Endothelial cell (in vitro differentiated cells): ENCODE results near the gene IQSEC1. TPM values are rescaled to one million over a fixed set of nuclear protein-coding genes. Genes with fewer than 3 reads are reported as not detected.

ENCODE experiments used
- DNase-seq: peaks from one replicate; pipeline ENCODE4 v3.0.0; 2021; ENCODE audit warnings: low spot score
- H3K27ac Mint-ChIP-seq: one replicate; pipeline ENCODE4 v1.8.0; 2021; ENCODE audit warnings: mixed read lengths, inconsistent platforms; ENCODE audit not compliant: unreplicated experiment
- H3K27me3 Mint-ChIP-seq: one replicate; pipeline ENCODE4 v1.8.0; 2021; ENCODE audit warnings: mild to moderate bottlenecking, moderate library complexity, mixed read lengths, inconsistent platforms; ENCODE audit not compliant: unreplicated experiment
- H3K36me3 Mint-ChIP-seq: one replicate; pipeline ENCODE4 v1.8.0; 2021; ENCODE audit warnings: mild to moderate bottlenecking, low read depth, mixed read lengths, inconsistent platforms; ENCODE audit not compliant: unreplicated experiment
- H3K4me1 Mint-ChIP-seq: one replicate; pipeline ENCODE4 v1.8.0; 2021; ENCODE audit warnings: mild to moderate bottlenecking, mixed read lengths, inconsistent platforms; ENCODE audit not compliant: unreplicated experiment
- H3K4me3 Mint-ChIP-seq: one replicate; pipeline ENCODE4 v1.8.0; 2021; ENCODE audit warnings: mild to moderate bottlenecking, mixed read lengths, inconsistent platforms; ENCODE audit not compliant: unreplicated experiment
- H3K9me3 Mint-ChIP-seq: one replicate; pipeline ENCODE4 v1.8.0; 2021; ENCODE audit warnings: mixed read lengths, inconsistent platforms; ENCODE audit not compliant: unreplicated experiment
- total RNA-seq: library from RNA; stranded (reverse); fragmentation: NEBNext Ultra II Directional; extraction: Animal tissue kit (Norgen Biotek cat#: 25700); gene quantifications from one replicate; pipeline ENCODE4 v1.2.1, GENCODE V29; 2021; ENCODE audit not compliant: unreplicated experiment
- TF ChIP-seq, protein P1 (sequence below): fragments of 200-600 bp; sonication (generic); IDR thresholded peaks from one replicate; pipeline ENCODE4 v1.5.0; 2021; ENCODE audit warnings: antibody characterized with exemption; ENCODE audit not compliant: unreplicated experiment

The IQSEC1 gene
- total RNA-seq, 1 donor from 2014 or later = 75.3 TPM

DNA sequence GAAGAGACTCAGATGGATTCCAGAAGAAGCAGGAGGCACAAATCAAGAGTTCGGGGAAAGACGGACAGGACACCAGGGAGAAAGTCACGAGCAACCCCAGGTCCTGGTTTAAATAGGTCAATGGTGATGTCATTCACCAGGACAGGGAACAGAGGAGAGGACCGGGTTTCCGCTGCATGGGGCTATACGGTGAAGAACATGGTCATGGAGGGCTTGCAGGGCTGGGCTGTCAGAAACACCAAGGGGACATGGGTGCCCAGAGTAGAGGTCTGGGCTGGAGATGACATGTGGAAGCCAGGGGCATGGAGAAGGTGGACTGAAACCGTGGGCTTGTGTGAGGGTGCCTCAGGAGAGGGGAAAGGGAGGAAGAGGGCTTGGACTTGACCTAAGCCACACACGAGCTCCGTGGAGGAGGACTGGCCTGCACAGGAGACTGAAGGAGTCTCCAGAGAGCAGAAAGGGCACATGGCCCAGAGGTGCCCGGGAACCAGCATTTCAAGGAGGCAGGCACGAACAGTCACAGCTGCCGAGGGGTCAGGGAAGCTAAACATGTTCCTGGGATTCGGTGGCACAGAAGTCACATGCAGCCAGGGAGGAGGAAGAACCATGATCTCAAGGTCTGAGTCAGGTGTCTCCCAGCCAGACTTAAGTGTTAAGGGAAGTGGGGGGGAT is 177.7 kb downstream of the IQSEC1 start:
- Mint-ChIP-seq H3K4me3 (peak overlapping the region; percentile 28), H3K4me1 (peaks cover 21% of the 10 kb centered on the region), H3K9me3 (no peaks in the 10 kb centered on the region)

DNA sequence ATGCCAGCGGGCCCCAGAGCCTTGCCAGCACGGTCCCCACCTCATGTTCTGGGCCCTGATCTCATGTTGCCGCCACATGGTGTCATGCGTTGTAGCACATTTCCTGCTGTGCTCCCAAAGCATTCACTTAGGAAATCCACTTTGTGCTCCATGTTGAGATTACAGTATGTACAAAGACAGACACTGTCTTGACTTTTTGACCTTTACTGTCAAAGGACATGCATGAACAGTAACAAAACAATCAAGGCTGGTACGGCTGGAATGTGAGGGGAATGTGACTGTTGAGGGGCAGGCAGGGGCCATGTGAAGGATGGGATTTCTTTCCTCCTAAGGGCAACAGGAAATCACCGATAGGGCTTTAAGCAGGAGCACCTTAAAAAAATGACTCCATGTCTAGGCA is 178.6 kb downstream of the IQSEC1 start:
- Mint-ChIP-seq H3K27me3 (peaks cover 27% of the 10 kb centered on the region), H3K9me3 (no peaks in the 10 kb centered on the region), H3K4me3 (no peak overlapping the region), H3K36me3 (peaks cover 11% of the 10 kb centered on the region), H3K4me1 (peaks cover 21% of the 10 kb centered on the region), H3K27ac (peak overlapping the region; percentile 61)
- DNase-seq = no peak
- TF ChIP-seq, protein P1, sequence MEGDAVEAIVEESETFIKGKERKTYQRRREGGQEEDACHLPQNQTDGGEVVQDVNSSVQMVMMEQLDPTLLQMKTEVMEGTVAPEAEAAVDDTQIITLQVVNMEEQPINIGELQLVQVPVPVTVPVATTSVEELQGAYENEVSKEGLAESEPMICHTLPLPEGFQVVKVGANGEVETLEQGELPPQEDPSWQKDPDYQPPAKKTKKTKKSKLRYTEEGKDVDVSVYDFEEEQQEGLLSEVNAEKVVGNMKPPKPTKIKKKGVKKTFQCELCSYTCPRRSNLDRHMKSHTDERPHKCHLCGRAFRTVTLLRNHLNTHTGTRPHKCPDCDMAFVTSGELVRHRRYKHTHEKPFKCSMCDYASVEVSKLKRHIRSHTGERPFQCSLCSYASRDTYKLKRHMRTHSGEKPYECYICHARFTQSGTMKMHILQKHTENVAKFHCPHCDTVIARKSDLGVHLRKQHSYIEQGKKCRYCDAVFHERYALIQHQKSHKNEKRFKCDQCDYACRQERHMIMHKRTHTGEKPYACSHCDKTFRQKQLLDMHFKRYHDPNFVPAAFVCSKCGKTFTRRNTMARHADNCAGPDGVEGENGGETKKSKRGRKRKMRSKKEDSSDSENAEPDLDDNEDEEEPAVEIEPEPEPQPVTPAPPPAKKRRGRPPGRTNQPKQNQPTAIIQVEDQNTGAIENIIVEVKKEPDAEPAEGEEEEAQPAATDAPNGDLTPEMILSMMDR = no peak

More for the DNA sequence above, 177.7 kb downstream of the IQSEC1 start:
- peaks cover 30% of the 10 kb centered on the region for H3K27me3 Mint-ChIP-seq
- no peak overlapping the region for H3K27ac Mint-ChIP-seq
- DNase-seq = no peak
- TF ChIP-seq, protein P1 = no peak
- H3K36me3 Mint-ChIP-seq = peaks cover 14% of the 10 kb centered on the region

DNA sequence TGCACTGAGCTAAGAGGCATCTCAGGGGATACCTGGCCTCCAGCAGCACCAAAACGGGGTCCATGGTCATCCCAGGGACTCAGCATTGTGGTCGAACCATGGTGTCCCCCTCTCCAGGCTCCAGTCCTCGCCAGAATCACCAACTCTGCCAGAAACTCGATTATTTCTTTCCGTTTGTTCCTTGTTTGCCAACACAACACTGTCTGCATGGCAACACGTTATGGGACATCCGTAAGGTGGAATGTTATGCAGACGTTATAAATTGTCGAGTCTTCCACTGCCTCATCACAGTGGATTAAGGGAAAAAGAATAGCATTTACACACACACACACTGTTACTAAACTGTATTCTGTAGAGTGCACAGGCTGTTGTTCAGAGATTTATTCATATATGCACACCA is 179.4 kb downstream of the IQSEC1 start:
- no peak for DNase-seq
- Mint-ChIP-seq H3K4me1 (peaks cover 21% of the 10 kb centered on the region), H3K36me3 (peaks cover 11% of the 10 kb centered on the region), H3K4me3 (no peak overlapping the region), H3K27me3 (peaks cover 23% of the 10 kb centered on the region), H3K9me3 (no peaks in the 10 kb centered on the region), H3K27ac (no peak overlapping the region)
- TF ChIP-seq, protein P1 = no peak

DNA sequence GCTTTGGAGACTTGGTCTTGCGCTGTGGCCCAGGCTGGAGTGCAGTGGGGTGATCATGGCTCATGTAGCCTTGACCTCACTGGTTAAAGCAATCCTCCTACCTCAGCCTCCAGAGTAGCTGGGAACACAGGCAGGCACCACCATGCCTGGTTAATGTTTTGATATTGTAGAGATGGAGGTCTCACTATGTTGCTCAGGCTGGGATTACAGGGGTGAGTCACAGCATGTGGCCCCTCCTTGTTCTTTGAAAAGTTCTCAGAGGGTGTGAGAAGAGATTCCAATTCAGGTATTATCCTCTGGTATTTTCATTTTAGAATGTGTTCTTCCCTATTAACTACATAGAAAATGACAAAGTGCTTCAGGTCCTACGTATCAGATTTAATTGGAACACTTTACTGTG is 180.0 kb downstream of the IQSEC1 start:
- TF ChIP-seq, protein P1 = no peak
- Mint-ChIP-seq H3K36me3 (peaks cover 11% of the 10 kb centered on the region), H3K9me3 (no peaks in the 10 kb centered on the region), H3K27ac (no peak overlapping the region), H3K4me3 (no peak overlapping the region), H3K27me3 (peaks cover 23% of the 10 kb centered on the region), H3K4me1 (peaks cover 21% of the 10 kb centered on the region)
- no peak for DNase-seq

DNA sequence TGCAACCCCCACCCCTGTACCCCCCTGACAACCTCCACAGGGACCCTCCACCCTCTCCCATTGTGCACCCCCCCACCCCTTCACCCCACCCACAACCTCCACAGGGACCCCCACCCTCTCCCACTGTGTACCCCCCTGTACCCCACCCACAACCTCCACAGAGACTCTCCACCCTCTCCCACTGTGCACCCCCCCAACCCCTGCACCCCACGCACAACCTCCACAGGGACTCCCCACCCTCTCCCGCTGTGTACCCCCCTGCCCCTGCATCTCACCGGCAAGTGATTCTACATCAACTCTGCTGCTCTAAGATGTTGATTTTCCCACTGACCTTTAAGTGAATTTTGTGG is 180.4 kb downstream of the IQSEC1 start:
- TF ChIP-seq, protein P1 = no peak
- peaks cover 21% of the 10 kb centered on the region for H3K4me1 Mint-ChIP-seq
- no peak for DNase-seq
- H3K4me3 Mint-ChIP-seq = no peak overlapping the region
- H3K27ac Mint-ChIP-seq = no peak overlapping the region
- no peaks in the 10 kb centered on the region for H3K9me3 Mint-ChIP-seq
- peaks cover 23% of the 10 kb centered on the region for H3K27me3 Mint-ChIP-seq
- H3K36me3 Mint-ChIP-seq = peaks cover 11% of the 10 kb centered on the region
